Fibroblast of lung (primary cell): ENCODE data around the gene OGG1. TPM values are rescaled to one million over a fixed set of nuclear protein-coding genes. Genes with fewer than 3 reads are reported as not detected.

Source experiments
- DNase-seq, 2 donors: peaks; one replicate each; pipeline versions ENCODE4 v3.0.0 to v3.0.0-alpha.2; 2010; ENCODE audit warnings: low read depth in 2 of 2
- H2AFZ ChIP-seq: 2 replicates; pipeline ENCODE4 v1.5.1; 2012; ENCODE audit warnings: low read length, control low read depth, inconsistent platforms
- H3K27ac ChIP-seq: 2 replicates; pipeline ENCODE4 v1.5.1; 2011; ENCODE audit warnings: low read length, control low read depth; ENCODE audit not compliant: insufficient read depth
- H3K27me3 ChIP-seq: 2 replicates; pipeline ENCODE4 v1.5.1; 2011; ENCODE audit warnings: mild to moderate bottlenecking, low read length; ENCODE audit not compliant: control insufficient read depth, insufficient read depth
- H3K36me3 ChIP-seq: 2 replicates; pipeline ENCODE4 v1.5.1; 2011; ENCODE audit warnings: low read length; ENCODE audit not compliant: control insufficient read depth, insufficient read depth
- H3K4me1 ChIP-seq: 2 replicates; pipeline ENCODE4 v1.5.1; 2011; ENCODE audit warnings: low read length; ENCODE audit not compliant: control insufficient read depth, insufficient read depth; ENCODE audit errors: extremely low read depth
- H3K4me2 ChIP-seq: 2 replicates; pipeline ENCODE4 v1.5.1; 2011; ENCODE audit warnings: low read length, control low read depth; ENCODE audit not compliant: insufficient read depth; ENCODE audit errors: extremely low read depth
- H3K4me3 ChIP-seq, 4 experiments: fragments of 200-600 bp in 1 of 4; sonication (generic) in 1 of 4; replicated peaks in 1 of 4; 2 replicates each; pipeline ENCODE4 v1.5.1; 2011 to 2016; ENCODE audit warnings: low read length in 4 of 4, low read depth in 3 of 4, mild to moderate bottlenecking in 3 of 4, control low read depth in 2 of 4, inconsistent platforms in 1 of 4, mixed read lengths in 1 of 4; ENCODE audit not compliant: insufficient read depth in 1 of 4; ENCODE audit errors: control extremely low read depth in 1 of 4
- H3K79me2 ChIP-seq: 2 replicates; pipeline ENCODE4 v1.5.1; 2012; ENCODE audit warnings: mild to moderate bottlenecking, low read length, inconsistent platforms; ENCODE audit not compliant: control insufficient read depth, insufficient read depth
- H3K9ac ChIP-seq: 2 replicates; pipeline ENCODE4 v1.5.1; 2011; ENCODE audit warnings: mild to moderate bottlenecking, low read length, control low read depth; ENCODE audit not compliant: insufficient read depth
- H3K9me3 ChIP-seq: 2 replicates; pipeline ENCODE4 v1.5.1; 2012; ENCODE audit warnings: low read depth, low read length; ENCODE audit not compliant: control insufficient read depth, insufficient read depth
- H4K20me1 ChIP-seq: 2 replicates; pipeline ENCODE4 v1.5.1; 2011; ENCODE audit warnings: low read length; ENCODE audit not compliant: control insufficient read depth, insufficient read depth; ENCODE audit errors: extremely low read depth
- CTCF ChIP-seq, 2 donors: IDR thresholded peaks in 1 of 2; conservative IDR thresholded peaks in 1 of 2; 1 replicate in 1 of 2; 2 replicates in 1 of 2; pipeline ENCODE4 v1.5.1; 2011 to 2012; ENCODE audit warnings: low read length in 2 of 2, control low read depth in 1 of 2, inconsistent platforms in 1 of 2, low read depth in 1 of 2, mild to moderate bottlenecking in 1 of 2
- EZH2 ChIP-seq: IDR thresholded peaks from 2 replicates; pipeline ENCODE4 v1.5.1; 2012; ENCODE audit warnings: low read length, control low read depth, mild to moderate bottlenecking; ENCODE audit errors: missing control alignments
- polyA plus RNA-seq, 2 donors: library from polyadenylated mRNA; depleted of rRNA in 1 of 2; stranded (reverse) in 1 of 2; unstranded in 1 of 2; fragments of >200 nt; gene quantifications; 2 replicates each; pipeline ENCODE4 v1.2.1, GENCODE V29; 2011 to 2012; ENCODE audit warnings: missing spikeins in 1 of 2
- total RNA-seq: library from RNA; depleted of rRNA; stranded (reverse); fragments of >200 nt; gene quantifications from 2 replicates; pipeline ENCODE4 v1.2.1, GENCODE V29; 2014

Gene OGG1
- total and polyA plus RNA-seq, 2 donors (not counting 1 experiment from before 2014, with no cell fraction given) = 20.1 to 24.4 TPM

- H3K27ac ChIP-seq = no peak overlapping the region
- no peak for TF ChIP-seq EZH2
- no peak for TF ChIP-seq CTCF (conservative IDR thresholded peaks at IDR 0.05 in 1 of 2, IDR thresholded peaks at IDR 0.05 in 1 of 2; ENCODE audit: low read depth in 1 of 2, low read length in 2 of 2)
Measured at GRCh38 chr3:9780910-9781309, 31.2 kb downstream of the OGG1 start.

GRCh38 chr3:9781551-9781950, 31.8 kb downstream of the OGG1 start:
- H2AFZ ChIP-seq = no peak overlapping the region
- no peak for DNase-seq

More at GRCh38 chr3:9780910-9781309, 31.2 kb downstream of the OGG1 start:
- H3K27me3 ChIP-seq = no peaks in the 10 kb centered on the region
- no peak overlapping the region for H2AFZ ChIP-seq
- no peaks in the 10 kb centered on the region for H4K20me1 ChIP-seq
- H3K4me1 ChIP-seq = peaks cover 2% of the 10 kb centered on the region
- DNase-seq = no peak
- H3K79me2 ChIP-seq = no peaks in the 10 kb centered on the region
- H3K4me3 ChIP-seq = no peak overlapping the region
- peaks cover 13% of the 10 kb centered on the region for H3K36me3 ChIP-seq
- no peak overlapping the region for H3K4me2 ChIP-seq
- H3K9ac ChIP-seq = no peak overlapping the region
- no peaks in the 10 kb centered on the region for H3K9me3 ChIP-seq

GRCh38 chr3:9781978-9782603, 32.3 kb downstream of the OGG1 start:
- no peaks in the 10 kb centered on the region for H4K20me1 ChIP-seq
- no peak overlapping the region for H3K27ac ChIP-seq
- H3K79me2 ChIP-seq = no peaks in the 10 kb centered on the region
- no peak for DNase-seq
- no peak overlapping the region for H3K9ac ChIP-seq
- H2AFZ ChIP-seq = no peak overlapping the region
- peaks cover 2% of the 10 kb centered on the region for H3K4me1 ChIP-seq
- H3K9me3 ChIP-seq = no peaks in the 10 kb centered on the region
- H3K36me3 ChIP-seq = peaks cover 16% of the 10 kb centered on the region
- H3K27me3 ChIP-seq = no peaks in the 10 kb centered on the region
- no peak overlapping the region for H3K4me3 ChIP-seq
- H3K4me2 ChIP-seq = no peak overlapping the region
- TF ChIP-seq CTCF (conservative IDR thresholded peaks at IDR 0.05 in 1 of 2, IDR thresholded peaks at IDR 0.05 in 1 of 2; ENCODE audit: low read depth in 1 of 2, low read length in 2 of 2) (no peak), EZH2 (no peak)

More at GRCh38 chr3:9781551-9781950, 31.8 kb downstream of the OGG1 start:
- no peaks in the 10 kb centered on the region for H3K79me2 ChIP-seq
- no peak overlapping the region for H3K27ac ChIP-seq
- H3K27me3 ChIP-seq = no peaks in the 10 kb centered on the region
- no peak overlapping the region for H3K9ac ChIP-seq
- H4K20me1 ChIP-seq = no peaks in the 10 kb centered on the region
- peaks cover 2% of the 10 kb centered on the region for H3K4me1 ChIP-seq
- TF ChIP-seq EZH2 (no peak), CTCF (conservative IDR thresholded peaks at IDR 0.05 in 1 of 2, IDR thresholded peaks at IDR 0.05 in 1 of 2; ENCODE audit: low read depth in 1 of 2, low read length in 2 of 2) (no peak)
- H3K4me2 ChIP-seq = no peak overlapping the region
- H3K4me3 ChIP-seq = no peak overlapping the region
- H3K9me3 ChIP-seq = no peaks in the 10 kb centered on the region
- peaks cover 16% of the 10 kb centered on the region for H3K36me3 ChIP-seq
